NCI-H1694 treated with DMSO at 0.1 percent for 48 hours (cell line): ENCODE data around the gene SKP2.

Experiments used
- DNase-seq: peaks from one replicate; lab custom pipeline; 2025; lab: John Stamatoyannopoulos, UW

SKP2 gene

GRCh38 chr5:36200513-36200912 is 48.6 kb downstream of the SKP2 start:
- DNase-seq: no peak

- DNase-seq: no peak
These were observed 50.6 kb downstream of the SKP2 start for GRCh38 chr5:36202521-36202961.

GRCh38 chr5:36205329-36205728 is 53.4 kb downstream of the SKP2 start:
- DNase-seq: no peak

GRCh38 chr5:36206913-36207312 is 55.0 kb downstream of the SKP2 start:
- no peak for DNase-seq

GRCh38 chr5:36208786-36209185 is 56.9 kb downstream of the SKP2 start:
- no peak for DNase-seq

GRCh38 chr5:36209664-36210063 is 57.8 kb downstream of the SKP2 start:
- DNase-seq: no peak

GRCh38 chr5:36214436-36214835 is 62.5 kb downstream of the SKP2 start:
- no peak for DNase-seq

- no peak for DNase-seq
These were observed 64.0 kb downstream of the SKP2 start for GRCh38 chr5:36215910-36216309.

GRCh38 chr5:36217567-36217966 is 65.7 kb downstream of the SKP2 start:
- no peak for DNase-seq

GRCh38 chr5:36217988-36218387 is 66.1 kb downstream of the SKP2 start:
- DNase-seq: no peak

GRCh38 chr5:36222620-36223019 is 70.7 kb downstream of the SKP2 start:
- no peak for DNase-seq

- no peak for DNase-seq
These were observed 75.1 kb downstream of the SKP2 start for GRCh38 chr5:36227046-36227445.

- DNase-seq: no peak
These were observed 76.6 kb downstream of the SKP2 start for GRCh38 chr5:36228505-36228904.

- DNase-seq: no peak
These were observed 78.4 kb downstream of the SKP2 start for GRCh38 chr5:36230151-36230790.

GRCh38 chr5:36232533-36232932 is 80.6 kb downstream of the SKP2 start:
- no peak for DNase-seq
